Smooth muscle cell (in vitro differentiated cells): Measurements from ENCODE around the gene HS2ST1. TPM values are rescaled to one million over a fixed set of nuclear protein-coding genes. Genes with fewer than 3 reads are reported as not detected.

Experiments
- DNase-seq: peaks from one replicate; lab custom pipeline; 2025; ENCODE audit not compliant: unreplicated experiment; lab: John Stamatoyannopoulos, UW
- H2AFZ ChIP-seq: fragments of 200-600 bp; sonication (generic); 2 replicates; pipeline ENCODE4 v1.6.0; 2016; ENCODE audit warnings: antibody characterized with exemption, low read depth, mild to moderate bottlenecking
- H3F3A ChIP-seq: fragments of 200-600 bp; sonication (generic); 2 replicates; pipeline ENCODE4 v1.6.0; 2017; ENCODE audit warnings: antibody characterized with exemption, low read depth
- H3K27ac ChIP-seq: fragments of 200-600 bp; sonication (generic); 2 replicates; pipeline ENCODE4 v1.5.1; 2016; ENCODE audit warnings: low read depth, mild to moderate bottlenecking
- H3K27me3 ChIP-seq: fragments of 200-600 bp; sonication (generic); 2 replicates; pipeline ENCODE4 v1.6.1; 2016; ENCODE audit warnings: low read depth, mild to moderate bottlenecking
- H3K36me3 ChIP-seq: fragments of 200-600 bp; sonication (generic); 2 replicates; pipeline ENCODE4 v1.5.1; 2016; ENCODE audit warnings: low read depth
- H3K4me1 ChIP-seq: fragments of 200-600 bp; sonication (generic); 2 replicates; pipeline ENCODE4 v1.5.1; 2016; ENCODE audit warnings: low read depth
- H3K4me2 ChIP-seq: fragments of 200-600 bp; sonication (generic); 2 replicates; pipeline ENCODE4 v1.6.0; 2016; ENCODE audit warnings: mild to moderate bottlenecking
- H3K4me3 ChIP-seq: fragments of 200-600 bp; sonication (generic); 2 replicates; pipeline ENCODE4 v1.5.1; 2016; ENCODE audit warnings: mild to moderate bottlenecking
- H3K79me2 ChIP-seq: fragments of 200-600 bp; sonication (generic); 2 replicates; pipeline ENCODE4 v1.6.0; 2016; ENCODE audit warnings: low read depth, mild to moderate bottlenecking
- H3K9ac ChIP-seq: fragments of 200-600 bp; sonication (generic); 2 replicates; pipeline ENCODE4 v1.6.0; 2016; ENCODE audit warnings: low read depth
- H3K9me3 ChIP-seq: fragments of 200-600 bp; sonication (generic); replicated peaks from 2 replicates; pipeline ENCODE4 v1.5.1; 2016; ENCODE audit warnings: low read depth
- H4K20me1 ChIP-seq: fragments of 200-600 bp; sonication (generic); 2 replicates; pipeline ENCODE4 v1.6.0; 2016; ENCODE audit warnings: low read depth
- WGBS: methylation state at CpG from one replicate; pipeline ENCODE4 v1.1.7; 2016; ENCODE audit warnings: low lambda C conversion rate; 5-methylcytosine and 5-hydroxymethylcytosine counted together
- polyA plus RNA-seq: library from polyadenylated mRNA; unstranded; fragments of >200 nt; fragmentation: Nextera tagmentation; extraction: Ambion mirVana; gene quantifications from 2 replicates; pipeline ENCODE4 v1.2.1, GENCODE V29; 2016
- total RNA-seq: library from RNA; depleted of rRNA; stranded (reverse); fragments of >200 nt; gene quantifications from 2 replicates; pipeline ENCODE4 v1.2.3, GENCODE V29; 2014
- TF ChIP-seq, protein P1 (sequence below): fragments of 200-600 bp; sonication (generic); IDR thresholded peaks from 2 replicates; pipeline ENCODE4 v1.5.1; 2017; ENCODE audit warnings: borderline replicate concordance, mild to moderate bottlenecking, antibody characterized with exemption; ENCODE audit not compliant: insufficient read depth, poor library complexity, severe bottlenecking

Gene HS2ST1
- total and polyA plus RNA-seq, 2 experiments from 2014 or later, result 14.6 to 35.6 TPM

DNA sequence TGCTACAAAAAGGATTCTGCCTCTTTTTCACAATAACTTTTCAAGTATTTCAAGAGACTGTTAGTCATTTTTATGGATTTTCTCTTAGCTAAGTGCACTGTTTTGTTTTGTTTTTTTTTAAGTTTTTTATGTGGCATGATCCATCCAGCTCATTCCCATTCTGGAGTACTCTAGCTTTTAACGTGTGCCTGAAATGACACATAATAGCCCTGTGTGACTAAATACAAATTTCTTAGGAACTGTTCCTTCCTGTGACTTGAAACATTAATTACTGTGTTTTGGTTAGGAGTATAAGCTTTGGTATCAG lies 143.9 kb downstream of the HS2ST1 start:
- no peaks in the 10 kb centered on the region for H3K27me3 ChIP-seq
- H3K79me2 ChIP-seq, result peaks cover 33% of the 10 kb centered on the region
- 26% methylated on average over 1 of the region's 1 CpG for WGBS
- no peak overlapping the region for H3K4me3 ChIP-seq
- peaks cover 24% of the 10 kb centered on the region for H4K20me1 ChIP-seq
- no peak for DNase-seq
- no peak overlapping the region for H3K27ac ChIP-seq
- TF ChIP-seq, protein P1, sequence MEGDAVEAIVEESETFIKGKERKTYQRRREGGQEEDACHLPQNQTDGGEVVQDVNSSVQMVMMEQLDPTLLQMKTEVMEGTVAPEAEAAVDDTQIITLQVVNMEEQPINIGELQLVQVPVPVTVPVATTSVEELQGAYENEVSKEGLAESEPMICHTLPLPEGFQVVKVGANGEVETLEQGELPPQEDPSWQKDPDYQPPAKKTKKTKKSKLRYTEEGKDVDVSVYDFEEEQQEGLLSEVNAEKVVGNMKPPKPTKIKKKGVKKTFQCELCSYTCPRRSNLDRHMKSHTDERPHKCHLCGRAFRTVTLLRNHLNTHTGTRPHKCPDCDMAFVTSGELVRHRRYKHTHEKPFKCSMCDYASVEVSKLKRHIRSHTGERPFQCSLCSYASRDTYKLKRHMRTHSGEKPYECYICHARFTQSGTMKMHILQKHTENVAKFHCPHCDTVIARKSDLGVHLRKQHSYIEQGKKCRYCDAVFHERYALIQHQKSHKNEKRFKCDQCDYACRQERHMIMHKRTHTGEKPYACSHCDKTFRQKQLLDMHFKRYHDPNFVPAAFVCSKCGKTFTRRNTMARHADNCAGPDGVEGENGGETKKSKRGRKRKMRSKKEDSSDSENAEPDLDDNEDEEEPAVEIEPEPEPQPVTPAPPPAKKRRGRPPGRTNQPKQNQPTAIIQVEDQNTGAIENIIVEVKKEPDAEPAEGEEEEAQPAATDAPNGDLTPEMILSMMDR, result no peak
- peaks cover 4% of the 10 kb centered on the region for H3F3A ChIP-seq
- H3K4me2 ChIP-seq, result peak overlapping the region; percentile 28
- H3K36me3 ChIP-seq, result no peaks in the 10 kb centered on the region
- H2AFZ ChIP-seq, result no peak overlapping the region
- H3K4me1 ChIP-seq, result no peaks in the 10 kb centered on the region
- no peak overlapping the region for H3K9ac ChIP-seq
- H3K9me3 ChIP-seq, result no peaks in the 10 kb centered on the region

DNA sequence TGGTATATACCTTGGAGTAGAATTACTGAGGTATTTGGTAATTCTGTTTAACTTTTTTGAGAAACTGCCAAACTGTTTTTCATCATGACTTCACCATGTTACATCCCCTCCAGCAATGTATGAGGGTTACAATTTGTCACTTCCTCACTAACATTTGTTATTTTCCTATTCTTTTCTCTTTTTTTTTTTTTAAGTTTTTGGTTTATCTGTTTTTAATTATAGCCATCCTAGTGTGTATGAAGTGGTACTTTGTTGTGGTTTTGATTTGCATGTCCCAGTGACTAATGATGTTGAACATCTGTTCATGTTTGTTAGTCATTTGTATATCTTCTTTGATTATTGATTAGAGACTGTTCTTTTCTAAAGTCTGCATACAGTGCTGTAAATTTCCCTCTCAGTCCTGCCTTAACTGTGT lies 147.3 kb downstream of the HS2ST1 start:
- no peaks in the 10 kb centered on the region for H3K36me3 ChIP-seq
- no peak overlapping the region for H3K9ac ChIP-seq
- no peak overlapping the region for H2AFZ ChIP-seq
- peaks cover 29% of the 10 kb centered on the region for H4K20me1 ChIP-seq
- no peaks in the 10 kb centered on the region for H3K27me3 ChIP-seq
- no peak overlapping the region for H3K4me3 ChIP-seq
- TF ChIP-seq, protein P1, result no peak
- H3K79me2 ChIP-seq, result peaks cover 49% of the 10 kb centered on the region
- H3K27ac ChIP-seq, result no peak overlapping the region
- no peaks in the 10 kb centered on the region for H3K4me1 ChIP-seq
- no peak overlapping the region for H3K4me2 ChIP-seq
- H3F3A ChIP-seq, result peaks cover 4% of the 10 kb centered on the region
- DNase-seq, result no peak
- H3K9me3 ChIP-seq, result no peaks in the 10 kb centered on the region

DNA sequence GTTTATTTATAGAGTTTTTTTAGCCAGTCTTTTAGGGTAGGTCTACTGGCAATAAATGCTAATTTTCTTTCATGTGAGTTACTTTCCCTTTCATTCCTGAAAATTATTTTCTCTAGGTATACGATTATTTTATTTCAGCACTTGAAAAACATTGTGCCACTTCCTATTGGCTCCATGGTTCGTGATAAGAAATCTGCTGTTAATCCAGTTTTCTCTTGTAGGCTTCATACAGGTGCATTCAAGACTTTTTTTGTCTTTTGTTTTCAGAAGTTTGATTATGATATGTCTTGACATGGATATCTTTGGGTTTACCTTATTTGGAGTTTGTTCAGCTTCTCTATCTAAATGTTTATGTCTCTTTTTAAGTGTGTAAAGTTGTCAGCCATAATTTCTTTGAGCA lies 148.3 kb downstream of the HS2ST1 start:
- Histone ChIP-seq H3F3A (peaks cover 4% of the 10 kb centered on the region), H3K9me3 (no peaks in the 10 kb centered on the region), H3K27me3 (no peaks in the 10 kb centered on the region), H3K4me2 (no peak overlapping the region), H2AFZ (no peak overlapping the region), H4K20me1 (peaks cover 29% of the 10 kb centered on the region), H3K79me2 (peaks cover 49% of the 10 kb centered on the region), H3K4me3 (no peak overlapping the region), H3K4me1 (no peaks in the 10 kb centered on the region), H3K27ac (no peak overlapping the region), H3K36me3 (no peaks in the 10 kb centered on the region), H3K9ac (no peak overlapping the region)
- DNase-seq, result no peak
- TF ChIP-seq, protein P1, result no peak
- WGBS, result 97% methylated on average over 2 of the region's 2 CpGs

GRCh38 chr1:87064309-87064708 lies 149.9 kb downstream of the HS2ST1 start:
- Histone ChIP-seq H2AFZ (no peak overlapping the region), H3K27me3 (no peaks in the 10 kb centered on the region), H3K36me3 (no peaks in the 10 kb centered on the region), H3K79me2 (peaks cover 52% of the 10 kb centered on the region), H3K27ac (no peak overlapping the region), H4K20me1 (peaks cover 20% of the 10 kb centered on the region), H3K4me1 (no peaks in the 10 kb centered on the region), H3K4me2 (no peak overlapping the region), H3F3A (no peaks in the 10 kb centered on the region), H3K9me3 (no peaks in the 10 kb centered on the region), H3K9ac (no peak overlapping the region), H3K4me3 (no peak overlapping the region)
- DNase-seq, result no peak
- TF ChIP-seq, protein P1, result no peak
